DND-41 (cell line): ENCODE data around the gene MYO16.
"Not testable (repeated sequence)": the region's sequence is repeated elsewhere in the genome, so short reads cannot be mapped to it uniquely, and the experiment has no call there.

Experiments used
- ATAC-seq: fragments of 200-7000 bp; cut with Tn5 transposase; 3 replicates; pipeline ENCODE4 v1.9.1; 2021; ENCODE audit warnings: low read depth; ENCODE audit not compliant: insufficient read depth
- DNase-seq: peaks from one replicate; pipeline ENCODE4 v3.0.0-alpha.2; 2020
- H2AFZ ChIP-seq: 2 replicates; pipeline ENCODE4 v1.6.0; 2012; ENCODE audit warnings: low read depth, low read length
- H3K27ac ChIP-seq: 2 replicates; pipeline ENCODE4 v1.5.1; 2012; ENCODE audit warnings: low read length, inconsistent platforms
- H3K27me3 ChIP-seq: fragments of 200-600 bp; sonication (generic); 2 replicates; pipeline ENCODE4 v1.6.0; 2012; ENCODE audit warnings: low read length, mild to moderate bottlenecking, inconsistent platforms; ENCODE audit not compliant: insufficient read depth, poor library complexity
- H3K36me3 ChIP-seq: 2 replicates; pipeline ENCODE4 v1.5.1; 2012; ENCODE audit warnings: low read length, inconsistent platforms; ENCODE audit not compliant: insufficient read depth
- H3K4me1 ChIP-seq: 2 replicates; pipeline ENCODE4 v1.5.1; 2012; ENCODE audit warnings: mild to moderate bottlenecking, low read length; ENCODE audit not compliant: insufficient read depth
- H3K4me2 ChIP-seq: 2 replicates; pipeline ENCODE4 v1.6.0; 2012; ENCODE audit warnings: mild to moderate bottlenecking, moderate library complexity, low read length, inconsistent platforms; ENCODE audit not compliant: insufficient read depth
- H3K4me3 ChIP-seq, 2 experiments: fragments of 200-600 bp in 1 of 2; shearing (Covaris generic) in 1 of 2; 2 replicates each; pipeline ENCODE4 v1.5.1; 2012 to 2016; ENCODE audit warnings: inconsistent platforms in 2 of 2, low read length in 2 of 2, mild to moderate bottlenecking in 2 of 2, low read depth in 1 of 2, moderate library complexity in 1 of 2
- H3K79me2 ChIP-seq: 2 replicates; pipeline ENCODE4 v1.6.0; 2012; ENCODE audit warnings: low read length, inconsistent platforms; ENCODE audit not compliant: insufficient read depth
- H3K9ac ChIP-seq: 2 replicates; pipeline ENCODE4 v1.6.0; 2012; ENCODE audit warnings: low read depth, mild to moderate bottlenecking, inconsistent platforms, low read length, moderate library complexity
- H3K9me3 ChIP-seq: 2 replicates; pipeline ENCODE4 v1.5.1; 2012; ENCODE audit warnings: low read length, moderate library complexity, mild to moderate bottlenecking, inconsistent platforms; ENCODE audit not compliant: insufficient read depth, severe bottlenecking
- H4K20me1 ChIP-seq: 2 replicates; pipeline ENCODE4 v1.6.0; 2012; ENCODE audit warnings: low read length; ENCODE audit not compliant: insufficient read depth
- CTCF ChIP-seq: IDR thresholded peaks from 2 replicates; pipeline ENCODE4 v1.5.1; 2012; ENCODE audit warnings: borderline replicate concordance, low read length, moderate library complexity, mild to moderate bottlenecking; ENCODE audit not compliant: poor library complexity, severe bottlenecking; ENCODE audit errors: extremely low read depth
- EZH2 ChIP-seq: IDR thresholded peaks from 3 replicates; pipeline ENCODE4 v1.6.1; 2012; ENCODE audit warnings: borderline replicate concordance, low read depth, mild to moderate bottlenecking, moderate library complexity, low read length, inconsistent platforms; ENCODE audit not compliant: severe bottlenecking

MYO16 gene

GRCh38 chr13:108985166-108985565 is 355.8 kb downstream of the MYO16 start:
- Histone ChIP-seq H3K4me3 (no peak overlapping the region), H3K79me2 (no peaks in the 10 kb centered on the region), H3K36me3 (no peaks in the 10 kb centered on the region), H3K27me3 (peaks cover 22% of the 10 kb centered on the region), H3K9ac (no peak overlapping the region), H3K9me3 (no peaks in the 10 kb centered on the region), H3K27ac (no peak overlapping the region), H2AFZ (no peak overlapping the region), H3K4me2 (no peak overlapping the region), H3K4me1 (no peaks in the 10 kb centered on the region), H4K20me1 (no peaks in the 10 kb centered on the region)
- no peak for ATAC-seq
- TF ChIP-seq CTCF (no peak), EZH2 (no peak)
- DNase-seq: no peak

- Histone ChIP-seq H2AFZ (no peak overlapping the region), H3K79me2 (no peaks in the 10 kb centered on the region), H3K4me1 (no peaks in the 10 kb centered on the region), H3K27ac (no peak overlapping the region), H3K9me3 (no peaks in the 10 kb centered on the region), H3K36me3 (no peaks in the 10 kb centered on the region), H3K9ac (no peak overlapping the region), H3K4me2 (no peak overlapping the region), H3K27me3 (peaks cover 30% of the 10 kb centered on the region), H3K4me3 (no peak overlapping the region), H4K20me1 (no peaks in the 10 kb centered on the region)
- DNase-seq (no peak), ATAC-seq (no peak)
- TF ChIP-seq EZH2 (no peak), CTCF (no peak)
These were observed 358.1 kb downstream of the MYO16 start for GRCh38 chr13:108987517-108987916.

GRCh38 chr13:108987944-108988343 is 358.5 kb downstream of the MYO16 start:
- Histone ChIP-seq H4K20me1 (no peaks in the 10 kb centered on the region), H3K9me3 (no peaks in the 10 kb centered on the region), H3K4me1 (no peaks in the 10 kb centered on the region), H3K36me3 (no peaks in the 10 kb centered on the region), H3K4me3 (no peak overlapping the region), H3K27me3 (peaks cover 33% of the 10 kb centered on the region), H3K79me2 (no peaks in the 10 kb centered on the region), H3K9ac (no peak overlapping the region), H3K4me2 (no peak overlapping the region), H3K27ac (no peak overlapping the region), H2AFZ (no peak overlapping the region)
- ATAC-seq (no peak), DNase-seq (no peak)
- no peak for TF ChIP-seq EZH2
- no peak for TF ChIP-seq CTCF

- H3K4me1 ChIP-seq, H2AFZ ChIP-seq, H3K4me2 ChIP-seq, DNase-seq, ATAC-seq, H3K79me2 ChIP-seq, H3K36me3 ChIP-seq, H4K20me1 ChIP-seq, H3K9ac ChIP-seq, H3K9me3 ChIP-seq, H3K27ac ChIP-seq, H3K4me3 ChIP-seq: not testable (repeated sequence)
- H3K27me3 ChIP-seq: peaks cover 21% of the 10 kb centered on the region
These were observed 362.0 kb downstream of the MYO16 start for GRCh38 chr13:108991416-108991815.
